ENCODE data around the gene KIF2C.

GRCh38 chr1:44707112-44707881, 32.3 kb upstream of the KIF2C start:
- TF ChIP-seq, protein P1, sequence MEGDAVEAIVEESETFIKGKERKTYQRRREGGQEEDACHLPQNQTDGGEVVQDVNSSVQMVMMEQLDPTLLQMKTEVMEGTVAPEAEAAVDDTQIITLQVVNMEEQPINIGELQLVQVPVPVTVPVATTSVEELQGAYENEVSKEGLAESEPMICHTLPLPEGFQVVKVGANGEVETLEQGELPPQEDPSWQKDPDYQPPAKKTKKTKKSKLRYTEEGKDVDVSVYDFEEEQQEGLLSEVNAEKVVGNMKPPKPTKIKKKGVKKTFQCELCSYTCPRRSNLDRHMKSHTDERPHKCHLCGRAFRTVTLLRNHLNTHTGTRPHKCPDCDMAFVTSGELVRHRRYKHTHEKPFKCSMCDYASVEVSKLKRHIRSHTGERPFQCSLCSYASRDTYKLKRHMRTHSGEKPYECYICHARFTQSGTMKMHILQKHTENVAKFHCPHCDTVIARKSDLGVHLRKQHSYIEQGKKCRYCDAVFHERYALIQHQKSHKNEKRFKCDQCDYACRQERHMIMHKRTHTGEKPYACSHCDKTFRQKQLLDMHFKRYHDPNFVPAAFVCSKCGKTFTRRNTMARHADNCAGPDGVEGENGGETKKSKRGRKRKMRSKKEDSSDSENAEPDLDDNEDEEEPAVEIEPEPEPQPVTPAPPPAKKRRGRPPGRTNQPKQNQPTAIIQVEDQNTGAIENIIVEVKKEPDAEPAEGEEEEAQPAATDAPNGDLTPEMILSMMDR (IDR thresholded peaks at IDR 0.05) = no peak
- TF ChIP-seq POLR2AphosphoS5 (IDR thresholded peaks at IDR 0.05) = no peak
- no peak for TF ChIP-seq POLR2A (IDR thresholded peaks at IDR 0.05)
